ENCODE data around the gene ATP8A2.
"Not testable (repeated sequence)": the region's sequence is repeated elsewhere in the genome, so short reads cannot be mapped to it uniquely, and the experiment has no call there.

Gene ATP8A2

GRCh38 chr13:25806264-25806974 is 434.6 kb downstream of the ATP8A2 start:
- DNase-seq (ENCODE audit: low spot score), result no peak

DNA sequence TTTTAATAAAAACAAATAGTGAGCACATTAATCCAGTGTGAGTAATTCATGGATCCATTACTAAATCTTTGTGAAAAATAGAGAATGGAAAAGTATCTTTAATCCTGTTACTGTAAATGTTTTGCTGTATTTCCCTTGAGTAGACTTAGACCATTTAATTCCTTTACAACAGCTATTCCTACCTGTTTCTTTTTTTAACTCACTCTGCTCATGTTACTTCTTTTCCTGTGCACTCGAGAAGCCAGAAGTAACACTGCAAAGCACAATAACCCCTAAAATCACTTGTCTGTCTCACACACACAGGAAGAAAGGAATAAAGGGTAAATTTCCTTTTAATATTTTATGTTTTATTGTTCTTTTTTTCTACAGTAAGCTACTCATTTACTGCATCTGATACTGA is 435.8 kb downstream of the ATP8A2 start:
- no peak for DNase-seq (ENCODE audit: low spot score)

DNA sequence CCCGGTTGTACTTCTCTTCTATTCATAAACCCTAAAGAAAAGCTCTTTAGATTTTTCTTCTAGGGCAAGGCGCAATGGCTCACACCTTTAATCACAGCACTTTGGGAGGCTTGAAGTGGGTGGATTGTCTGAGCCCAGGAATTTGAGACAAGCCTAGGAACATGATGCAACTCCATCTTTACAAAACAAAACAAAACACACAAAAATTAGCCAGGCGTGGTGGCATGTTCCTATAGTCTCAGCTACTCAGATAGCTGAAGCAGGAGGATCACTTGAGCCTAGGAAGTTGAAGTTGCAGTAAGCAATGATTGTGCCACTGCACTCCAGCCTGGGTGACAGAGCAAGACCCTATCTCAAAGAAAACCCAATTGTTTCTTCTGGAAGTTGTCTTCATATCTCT is 439.7 kb downstream of the ATP8A2 start:
- DNase-seq (ENCODE audit: low spot score), result no peak

DNA sequence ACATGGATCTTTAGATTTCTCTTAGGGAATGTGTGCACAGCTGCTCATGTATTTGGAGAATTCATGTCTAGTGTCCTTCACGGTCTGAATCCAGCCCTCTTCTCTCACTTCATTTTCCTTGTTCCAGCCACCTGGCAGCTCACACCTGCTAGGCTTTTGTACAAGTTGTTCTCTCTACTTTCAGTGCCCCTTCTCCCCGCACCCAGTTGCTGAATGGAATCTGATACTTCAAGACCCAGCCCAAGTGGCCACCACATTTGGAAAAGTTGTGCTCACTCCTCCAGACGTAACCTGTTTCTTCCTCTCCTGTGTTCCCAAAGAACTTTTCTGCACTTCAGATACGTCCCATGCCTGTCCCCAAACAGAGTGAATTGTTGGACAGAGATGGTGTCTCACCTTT is 444.5 kb downstream of the ATP8A2 start:
- DNase-seq (ENCODE audit: low spot score), result no peak

GRCh38 chr13:25819856-25820530 is 448.2 kb downstream of the ATP8A2 start:
- DNase-seq (ENCODE audit: low spot score), result no peak

DNA sequence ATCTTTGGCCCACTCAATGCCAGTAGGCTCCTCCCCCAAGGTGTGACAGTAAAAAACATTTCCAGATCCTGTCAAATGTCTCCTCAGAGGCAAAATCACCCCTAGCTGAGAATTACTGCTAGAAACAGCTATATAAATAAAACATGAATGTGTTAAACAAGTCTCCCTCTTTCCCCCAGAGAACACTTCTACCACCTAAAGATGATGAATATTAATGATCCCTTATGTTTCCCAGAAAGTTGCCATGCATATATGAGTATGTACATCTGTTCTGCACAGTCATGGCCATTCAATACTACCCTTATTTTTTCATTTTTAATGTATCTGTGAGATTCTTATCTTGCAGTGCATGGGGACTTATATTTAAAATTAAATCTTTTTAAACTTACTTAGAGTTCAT is 450.0 kb downstream of the ATP8A2 start:
- no peak for DNase-seq (ENCODE audit: low spot score)

DNA sequence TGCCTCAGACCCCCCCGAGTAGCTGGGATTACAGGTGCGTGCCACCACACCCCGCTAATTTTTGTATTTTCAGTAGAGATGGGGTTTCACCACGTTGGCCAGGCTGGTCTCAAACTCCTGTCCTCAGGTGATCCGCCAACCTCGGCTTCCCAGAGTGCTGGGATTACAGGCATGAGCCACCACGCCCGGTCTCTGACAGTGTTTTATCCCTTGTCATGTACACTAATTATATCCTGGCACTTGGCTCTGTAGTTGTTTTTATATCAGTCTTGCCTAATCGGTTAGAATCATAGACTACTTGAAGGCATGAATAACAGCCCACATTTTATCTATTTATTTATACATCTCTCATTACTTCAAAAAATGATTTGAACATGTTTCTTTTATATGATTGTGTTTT is 455.4 kb downstream of the ATP8A2 start:
- DNase-seq (ENCODE audit: low spot score), result not testable (repeated sequence)

DNA sequence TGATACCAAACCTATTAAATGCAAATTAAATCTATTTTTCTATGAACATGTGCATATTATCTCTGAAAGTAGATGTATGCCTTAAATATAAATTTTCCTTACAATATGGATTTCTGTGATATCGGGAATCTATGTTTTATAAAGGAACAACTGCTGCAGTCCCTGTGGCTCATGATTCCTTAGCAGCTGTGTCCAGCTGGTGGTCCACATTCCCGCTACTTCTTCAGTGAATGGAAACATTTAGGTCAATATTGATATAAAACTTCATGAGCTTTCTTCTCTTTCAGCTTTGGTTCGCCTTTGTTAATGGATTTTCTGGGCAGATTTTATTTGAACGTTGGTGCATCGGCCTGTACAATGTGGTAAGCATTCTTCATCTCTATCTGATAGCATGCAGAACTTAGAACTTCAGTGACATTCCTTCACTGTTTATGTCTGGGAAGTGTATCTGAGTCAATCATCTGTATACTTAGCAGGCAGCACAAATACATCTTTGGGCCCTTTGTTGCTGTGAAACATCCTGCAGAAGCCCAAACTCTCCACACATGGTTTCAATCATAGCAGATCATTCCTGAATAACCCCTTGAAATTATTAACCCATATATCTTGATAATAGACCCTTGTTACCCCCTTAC is 456.2 kb downstream of the ATP8A2 start:
- DNase-seq (ENCODE audit: low spot score), result no peak

- no peak for DNase-seq (ENCODE audit: low spot score)
These were observed 462.0 kb downstream of the ATP8A2 start for GRCh38 chr13:25833761-25834160.

GRCh38 chr13:25836574-25837336 is 465.0 kb downstream of the ATP8A2 start:
- no peak for DNase-seq (ENCODE audit: low spot score)

- DNase-seq (ENCODE audit: low spot score), result no peak
These were observed 467.6 kb downstream of the ATP8A2 start for GRCh38 chr13:25839371-25839770.

- no peak for DNase-seq (ENCODE audit: low spot score)
These were observed 468.5 kb downstream of the ATP8A2 start for GRCh38 chr13:25840261-25840660.

DNA sequence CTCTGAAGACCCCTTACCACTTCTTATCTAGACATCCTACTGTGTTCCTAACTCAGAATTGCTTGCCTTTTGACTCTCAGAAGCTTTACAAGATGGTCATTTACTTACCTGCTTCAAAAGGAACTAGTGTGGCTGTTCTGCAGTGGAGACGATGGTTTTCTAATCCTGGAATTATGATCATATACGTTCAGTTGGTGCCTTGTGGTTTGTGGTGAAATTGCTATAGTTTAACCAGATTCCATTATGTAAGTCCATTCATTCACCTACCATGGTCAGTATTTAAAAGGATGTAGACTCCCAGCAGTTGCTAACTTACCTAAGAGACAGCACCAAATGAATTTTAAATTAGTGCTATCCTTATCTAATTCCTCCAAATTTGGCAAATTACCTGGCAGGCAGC is 469.2 kb downstream of the ATP8A2 start:
- DNase-seq (ENCODE audit: low spot score), result no peak

- DNase-seq (ENCODE audit: low spot score), result no peak
These were observed 471.9 kb downstream of the ATP8A2 start for GRCh38 chr13:25843692-25844091.

GRCh38 chr13:25844559-25845434 is 473.0 kb downstream of the ATP8A2 start:
- DNase-seq (ENCODE audit: low spot score), result no peak

DNA sequence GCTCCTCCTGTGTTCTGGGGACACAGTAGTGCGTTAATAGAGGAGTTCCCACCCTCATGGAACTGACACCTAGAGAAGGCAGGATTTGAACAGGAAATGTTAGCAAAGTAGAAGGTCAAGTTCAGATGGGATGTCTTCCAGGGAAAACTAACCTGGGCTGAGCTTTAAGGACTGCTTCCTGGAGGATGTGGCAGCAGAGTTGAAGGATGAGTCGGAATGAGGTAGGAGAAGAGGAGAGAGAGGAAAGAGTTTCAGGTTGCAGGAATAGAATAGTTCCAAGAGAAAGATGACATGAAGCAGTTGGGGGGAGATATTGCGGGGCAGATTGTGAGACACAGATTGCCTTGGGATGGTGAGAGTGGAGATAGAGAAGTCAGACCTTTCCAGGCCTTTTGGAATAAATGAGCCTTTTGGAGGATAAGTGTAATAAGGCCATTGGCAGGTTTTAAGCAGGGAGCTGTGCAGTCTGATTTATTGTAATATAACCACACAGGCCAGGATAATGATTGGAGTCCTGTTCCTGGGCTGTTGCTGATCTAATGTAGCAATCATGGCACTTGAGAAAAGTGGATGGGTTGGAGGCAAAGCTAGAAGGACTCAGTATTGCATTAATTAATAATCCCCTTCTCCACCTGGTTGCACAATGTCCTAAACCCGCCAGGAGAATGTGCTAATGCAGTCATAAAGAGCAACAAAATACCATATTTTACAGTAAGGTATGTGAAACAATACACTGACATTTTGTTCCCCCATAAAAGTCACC is 474.6 kb downstream of the ATP8A2 start:
- DNase-seq (ENCODE audit: low spot score), result no peak

DNA sequence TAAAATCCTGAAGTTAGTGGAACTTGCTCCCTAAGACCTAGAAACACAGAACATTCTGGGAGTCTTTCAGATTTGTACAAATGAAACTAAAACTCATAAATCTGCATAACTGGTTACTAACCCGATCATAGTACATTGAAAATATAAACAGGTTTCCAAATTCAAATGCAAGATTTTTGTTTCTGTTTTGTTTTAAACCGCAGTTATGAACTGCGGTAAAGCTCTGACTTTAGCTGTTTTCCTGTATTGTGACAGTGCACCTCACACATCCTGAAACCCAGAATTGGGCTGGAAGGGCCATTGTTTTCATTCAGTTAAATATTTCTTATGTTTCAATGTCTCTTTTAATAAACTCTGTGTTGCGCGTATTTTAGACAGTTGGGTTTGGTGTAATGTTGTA is 475.4 kb downstream of the ATP8A2 start:
- no peak for DNase-seq (ENCODE audit: low spot score)

DNA sequence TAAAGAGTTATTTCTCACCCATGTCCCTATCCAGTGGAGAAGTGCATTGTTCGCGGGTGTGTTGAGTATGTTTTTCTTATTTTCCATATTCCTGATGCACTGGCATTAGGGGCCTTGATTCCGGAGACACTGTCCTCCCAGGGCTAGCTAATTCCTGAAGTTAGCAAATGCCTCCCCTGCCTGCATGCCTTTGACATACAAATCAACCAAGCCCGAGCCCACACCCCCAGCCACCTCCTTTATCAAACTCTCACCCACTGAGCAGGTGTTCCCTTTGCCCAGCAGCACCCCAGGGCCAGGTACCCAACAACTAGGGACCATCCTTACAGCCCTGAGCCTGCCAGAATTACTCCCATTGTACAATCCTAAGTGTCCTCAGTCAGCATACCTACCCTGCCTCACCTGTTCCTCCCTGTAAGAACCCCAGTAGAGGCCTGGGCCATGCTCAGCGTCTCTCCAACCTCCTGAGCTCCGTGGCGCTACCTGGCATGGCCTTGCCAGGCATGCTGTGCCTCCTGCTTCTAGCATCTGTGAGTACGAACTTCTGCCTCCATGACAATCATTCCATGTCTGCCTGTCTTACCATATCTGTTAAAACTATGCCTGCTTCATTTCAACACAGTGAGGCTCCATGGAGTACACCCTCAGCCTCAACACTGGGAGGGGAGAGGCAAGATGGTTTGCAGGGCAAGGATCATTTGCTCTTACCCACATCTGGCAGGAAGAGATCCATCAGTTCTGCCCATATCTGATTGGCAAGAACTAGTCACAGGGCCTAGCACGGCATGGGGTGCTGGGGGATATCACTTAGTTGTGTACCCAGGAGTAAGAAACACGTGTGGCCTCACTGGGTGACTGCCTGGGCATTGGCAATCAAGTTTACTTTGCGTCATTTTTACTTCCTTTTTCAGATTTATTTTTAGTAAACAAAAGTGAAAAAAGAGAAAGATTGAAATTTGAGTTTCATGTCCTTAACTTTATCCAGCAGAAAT is 476.2 kb downstream of the ATP8A2 start:
- no peak for DNase-seq (ENCODE audit: low spot score)
